GM12878 (cell line): ENCODE measurements around the gene PDGFB. TPM values are rescaled to one million over a fixed set of nuclear protein-coding genes. Genes with fewer than 3 reads are reported as not detected.
A peak's percentile ranks its signal among the peaks of the same experiment; 100 is the strongest.

Experiments used
- ATAC-seq: fragments of 200-7000 bp; cut with Tn5 transposase; 3 replicates; pipeline ENCODE4 v1.9.1; 2020; ENCODE audit warnings: mild to moderate bottlenecking, moderate library complexity
- BruUV-seq: library from RNA; stranded (reverse); fragments of 400-500 nt; replicated peaks from 2 replicates; lab custom pipeline; 2021; lab: Mats Ljungman, UMichigan
- CTCF ChIA-PET: fragments of 300-600 bp; sonication (Branson Sonifier 250); formaldehyde crosslinking; extraction: SDS; loops from one replicate; lab custom pipeline; 2021; ENCODE audit warnings: inconsistent platforms; lab: Yijun Ruan, JAX
- POLR2A ChIA-PET: fragments of 350-600 bp; formaldehyde crosslinking; extraction: SDS; loops from one replicate; lab custom pipeline; 2021; ENCODE audit warnings: inconsistent platforms; lab: Charles Lee
- RAD21 ChIA-PET: fragments of 300-600 bp; sonication (Branson Sonifier 250); formaldehyde crosslinking; loops from one replicate; lab custom pipeline; 2023; ENCODE audit warnings: antibody characterized with exemption; ENCODE audit not compliant: unreplicated experiment; lab: Charles Lee
- SMC1A ChIA-PET: fragments of 300-600 bp; sonication (Branson Sonifier 250); formaldehyde crosslinking; loops from one replicate; lab custom pipeline; 2023; ENCODE audit not compliant: unreplicated experiment, uncharacterized antibody; lab: Charles Lee
- DNase-seq: peaks from one replicate; pipeline ENCODE4 v3.0.0-alpha.2; 2011; ENCODE audit warnings: low read depth, low spot score
- FAIRE-seq: peaks from 3 replicates; lab custom pipeline; 2011; peaks lifted over from hg19 to GRCh38; lab: Jason Lieb, UNC
- H2AFZ ChIP-seq: 2 replicates; pipeline ENCODE4 v1.6.0; 2011; ENCODE audit warnings: low read depth, low read length, control low read depth; ENCODE audit not compliant: control insufficient read depth
- H3K27ac ChIP-seq: 2 replicates; pipeline ENCODE4 v1.5.1; 2011; ENCODE audit warnings: control low read depth; ENCODE audit not compliant: control insufficient read depth, insufficient read depth
- H3K27me3 ChIP-seq, 2 experiments: replicated peaks in 1 of 2; 2 replicates each; pipeline versions ENCODE4 v1.6.0 to v1.6.1; 2011; ENCODE audit warnings: low read length in 1 of 2; ENCODE audit not compliant: control insufficient read depth in 2 of 2, insufficient read depth in 2 of 2
- H3K36me3 ChIP-seq, 2 experiments: 2 replicates each; pipeline ENCODE4 v1.5.1; 2011; ENCODE audit warnings: low read length in 1 of 2; ENCODE audit not compliant: control insufficient read depth in 2 of 2, insufficient read depth in 2 of 2
- H3K4me1 ChIP-seq: 2 replicates; pipeline ENCODE4 v1.6.1; 2011; ENCODE audit warnings: mild to moderate bottlenecking, low read length, moderate library complexity, mixed read lengths; ENCODE audit not compliant: control insufficient read depth, insufficient read depth
- H3K4me2 ChIP-seq: 2 replicates; pipeline ENCODE4 v1.6.0; 2011; ENCODE audit warnings: control low read depth; ENCODE audit not compliant: control insufficient read depth, insufficient read depth
- H3K4me3 ChIP-seq: fragments of 200-600 bp; sonication (generic); 2 replicates; pipeline ENCODE4 v1.5.1; 2016
- H3K79me2 ChIP-seq: 2 replicates; pipeline ENCODE4 v1.6.0; 2011; ENCODE audit warnings: low read length; ENCODE audit not compliant: control insufficient read depth, insufficient read depth
- H3K9ac ChIP-seq: 2 replicates; pipeline ENCODE4 v1.8.0; 2011; ENCODE audit warnings: low read length, control low read depth, mixed read lengths; ENCODE audit not compliant: control insufficient read depth, insufficient read depth
- H3K9me3 ChIP-seq: replicated peaks from 3 replicates; pipeline ENCODE4 v1.5.1; 2011; ENCODE audit warnings: mild to moderate bottlenecking, low read length; ENCODE audit not compliant: control insufficient read depth, insufficient read depth
- H4K20me1 ChIP-seq: 2 replicates; pipeline ENCODE4 v1.6.0; 2011; ENCODE audit not compliant: control insufficient read depth, insufficient read depth
- PKNOX1 ChIP-seq: fragments of 450-650 bp; IDR thresholded peaks from 2 replicates; pipeline ENCODE4 v1.6.1; 2016; ENCODE audit warnings: mild to moderate bottlenecking
- STAT3 ChIP-seq: IDR thresholded peaks from 2 replicates; pipeline ENCODE4 v1.6.1; 2011; ENCODE audit warnings: low read depth, low read length, improper control_type of control experiment
- WGBS: methylation state at CpG from one replicate; pipeline ENCODE4 v1.1.6; 2016; ENCODE audit warnings: low lambda C conversion rate; ENCODE audit not compliant: insufficient replicate concordance, insufficient coverage; ENCODE audit errors: missing lambda C conversion rate; 5-methylcytosine and 5-hydroxymethylcytosine counted together
- in situ Hi-C: fragments of 300-500 bp; cut with MboI; formaldehyde crosslinking; loops from 9 replicates; pipeline ENCODE4 v1.14.3; 2018; ENCODE audit warnings: mixed read lengths
- intact Hi-C: fragments of 100-400 bp; cut with micrococcal nuclease; formaldehyde crosslinking; loops from one replicate; pipeline ENCODE4 v1.14.2; 2022; ENCODE audit not compliant: unreplicated experiment
- polyA plus RNA-seq, 11 experiments: library from polyadenylated mRNA; depleted of rRNA in 4 of 11; unstranded in 6 of 11; stranded (reverse) in 5 of 11; fragments of >200 nt; fragmentation: Nextera tagmentation in 4 of 11; fragmentation: Illumina TruSeq in 1 of 11; extraction: Ambion mirVana in 4 of 11; extraction: Trizol in 1 of 11; gene quantifications; 1 replicate in 1 of 11; 2 replicates in 10 of 11; pipeline versions ENCODE4 v1.2.1 to v1.2.3, GENCODE V29; 2011 to 2016; ENCODE audit warnings: inconsistent platforms in 2 of 11, missing spikeins in 2 of 11, low read depth in 1 of 11
- total RNA-seq, 4 experiments: library from RNA; depleted of rRNA in 3 of 4; stranded (reverse); fragments of >200 nt in 3 of 4; fragmentation: Illumina TruSeq in 1 of 4; extraction: Trizol in 1 of 4; gene quantifications; 2 replicates each; pipeline versions ENCODE4 v1.2.1 to v1.2.3, GENCODE V29; 2013 to 2021

The PDGFB gene
- total and polyA plus RNA-seq, 10 of the 15 experiments (the other 5 are each of a cell fraction or from before 2014, with no cell fraction given): 0.13 to 1.1 (median 0.56) TPM; not detected in 1

GRCh38 chr22:39255449-39256185 lies 10.8 kb upstream of the PDGFB start:
- peak overlapping the region; percentile 85 for H3K9ac ChIP-seq
- peak overlapping the region; percentile 86 for H3K4me2 ChIP-seq

More at GRCh38 chr22:39255449-39256185, 10.8 kb upstream of the PDGFB start:
- SMC1A ChIA-PET: interaction anchor here (1.2 kb wide), 1 partner anchor 11 kb away, joined by 4 read pairs; no protein-coding TSS in a partner anchor
- no peaks in the 10 kb centered on the region for H3K27me3 ChIP-seq
- in situ Hi-C loops: no loop called here
- peak overlapping the region; percentile 90 for H3K27ac ChIP-seq
- intact Hi-C loops: no loop called here
- H3K4me3 ChIP-seq: no peak overlapping the region
- TF ChIP-seq STAT3: no peak
- peak; percentile 36; the same call in 1 of the 2 replicates for TF ChIP-seq PKNOX1
- FAIRE-seq (no peak), DNase-seq (no peak), ATAC-seq (peak; percentile 23)
- POLR2A ChIA-PET: no interaction called here
- BruUV-seq: no TSS peak
- CTCF ChIA-PET: no interaction called here
- no peaks in the 10 kb centered on the region for H3K79me2 ChIP-seq
- H4K20me1 ChIP-seq: no peaks in the 10 kb centered on the region
- RAD21 ChIA-PET: interaction anchor here (0.7 to 1.6 kb wide), 3 partner anchors 13 to 60 kb away, joined by 3 to 4 read pairs (median 4); no protein-coding TSS in a partner anchor
- no peaks in the 10 kb centered on the region for H3K9me3 ChIP-seq
- H2AFZ ChIP-seq: peak overlapping the region; percentile 54; the same call in 1 of the 2 replicates
- H3K36me3 ChIP-seq: no peaks in the 10 kb centered on the region
- 81% methylated on average over 16 of the region's 16 CpGs for WGBS
- H3K4me1 ChIP-seq: peaks cover 36% of the 10 kb centered on the region
